GM12878 (cell line): Measurements from ENCODE around the gene BTG4. TPM values are rescaled to one million over a fixed set of nuclear protein-coding genes. Genes with fewer than 3 reads are reported as not detected.
A peak's percentile ranks its signal among the peaks of the same experiment; 100 is the strongest.

Experiments
- ATAC-seq: fragments of 200-7000 bp; cut with Tn5 transposase; 3 replicates; pipeline ENCODE4 v1.9.1; 2020; ENCODE audit warnings: mild to moderate bottlenecking, moderate library complexity
- BruUV-seq: library from RNA; stranded (reverse); fragments of 400-500 nt; replicated peaks from 2 replicates; lab custom pipeline; 2021; lab: Mats Ljungman, UMichigan
- CTCF ChIA-PET: fragments of 300-600 bp; sonication (Branson Sonifier 250); formaldehyde crosslinking; extraction: SDS; loops from one replicate; lab custom pipeline; 2021; ENCODE audit warnings: inconsistent platforms; lab: Yijun Ruan, JAX
- POLR2A ChIA-PET: fragments of 350-600 bp; formaldehyde crosslinking; extraction: SDS; loops from one replicate; lab custom pipeline; 2021; ENCODE audit warnings: inconsistent platforms; lab: Charles Lee
- RAD21 ChIA-PET: fragments of 300-600 bp; sonication (Branson Sonifier 250); formaldehyde crosslinking; loops from one replicate; lab custom pipeline; 2023; ENCODE audit warnings: antibody characterized with exemption; ENCODE audit not compliant: unreplicated experiment; lab: Charles Lee
- SMC1A ChIA-PET: fragments of 300-600 bp; sonication (Branson Sonifier 250); formaldehyde crosslinking; loops from one replicate; lab custom pipeline; 2023; ENCODE audit not compliant: unreplicated experiment, uncharacterized antibody; lab: Charles Lee
- DNase-seq: peaks from one replicate; pipeline ENCODE4 v3.0.0-alpha.2; 2011; ENCODE audit warnings: low read depth, low spot score
- FAIRE-seq: peaks from 3 replicates; lab custom pipeline; 2011; peaks lifted over from hg19 to GRCh38; lab: Jason Lieb, UNC
- H2AFZ ChIP-seq: 2 replicates; pipeline ENCODE4 v1.6.0; 2011; ENCODE audit warnings: low read depth, low read length, control low read depth; ENCODE audit not compliant: control insufficient read depth
- H3K27ac ChIP-seq: 2 replicates; pipeline ENCODE4 v1.5.1; 2011; ENCODE audit warnings: control low read depth; ENCODE audit not compliant: control insufficient read depth, insufficient read depth
- H3K27me3 ChIP-seq, 2 experiments: replicated peaks in 1 of 2; 2 replicates each; pipeline versions ENCODE4 v1.6.0 to v1.6.1; 2011; ENCODE audit warnings: low read length in 1 of 2; ENCODE audit not compliant: control insufficient read depth in 2 of 2, insufficient read depth in 2 of 2
- H3K36me3 ChIP-seq, 2 experiments: 2 replicates each; pipeline ENCODE4 v1.5.1; 2011; ENCODE audit warnings: low read length in 1 of 2; ENCODE audit not compliant: control insufficient read depth in 2 of 2, insufficient read depth in 2 of 2
- H3K4me1 ChIP-seq: 2 replicates; pipeline ENCODE4 v1.6.1; 2011; ENCODE audit warnings: mild to moderate bottlenecking, low read length, moderate library complexity, mixed read lengths; ENCODE audit not compliant: control insufficient read depth, insufficient read depth
- H3K4me2 ChIP-seq: 2 replicates; pipeline ENCODE4 v1.6.0; 2011; ENCODE audit warnings: control low read depth; ENCODE audit not compliant: control insufficient read depth, insufficient read depth
- H3K4me3 ChIP-seq: fragments of 200-600 bp; sonication (generic); 2 replicates; pipeline ENCODE4 v1.5.1; 2016
- H3K79me2 ChIP-seq: 2 replicates; pipeline ENCODE4 v1.6.0; 2011; ENCODE audit warnings: low read length; ENCODE audit not compliant: control insufficient read depth, insufficient read depth
- H3K9ac ChIP-seq: 2 replicates; pipeline ENCODE4 v1.8.0; 2011; ENCODE audit warnings: low read length, control low read depth, mixed read lengths; ENCODE audit not compliant: control insufficient read depth, insufficient read depth
- H3K9me3 ChIP-seq: replicated peaks from 3 replicates; pipeline ENCODE4 v1.5.1; 2011; ENCODE audit warnings: mild to moderate bottlenecking, low read length; ENCODE audit not compliant: control insufficient read depth, insufficient read depth
- H4K20me1 ChIP-seq: 2 replicates; pipeline ENCODE4 v1.6.0; 2011; ENCODE audit not compliant: control insufficient read depth, insufficient read depth
- CBFB ChIP-seq: IDR thresholded peaks from 2 replicates; pipeline ENCODE4 v1.6.1; 2016; ENCODE audit warnings: antibody characterized with exemption, low read depth
- HCFC1 ChIP-seq: fragments of 150-350 bp; IDR thresholded peaks from 2 replicates; pipeline ENCODE4 v1.6.1; 2014; ENCODE audit warnings: low read length
- HDGF ChIP-seq: fragments of 450-650 bp; IDR thresholded peaks from 2 replicates; pipeline ENCODE4 v1.6.1; 2016; ENCODE audit warnings: antibody characterized with exemption
- KDM1A ChIP-seq: fragments of 200-600 bp; sonication (generic); IDR thresholded peaks from 2 replicates; pipeline ENCODE4 v1.6.1; 2016; ENCODE audit warnings: borderline replicate concordance
- MTA3 ChIP-seq: IDR thresholded peaks from 2 replicates; pipeline ENCODE4 v1.6.1; 2012; ENCODE audit warnings: low read length, inconsistent platforms, borderline replicate concordance
- NBN ChIP-seq: fragments of 450-650 bp; IDR thresholded peaks from 2 replicates; pipeline ENCODE4 v1.6.1; 2016
- RUNX3 ChIP-seq: IDR thresholded peaks from 2 replicates; pipeline ENCODE4 v1.6.1; 2012; ENCODE audit warnings: low read length, inconsistent platforms
- SUPT20H ChIP-seq: IDR thresholded peaks from 2 replicates; pipeline ENCODE4 v1.6.1; 2011; ENCODE audit warnings: low read depth, mild to moderate bottlenecking, low read length, moderate library complexity, borderline replicate concordance; ENCODE audit not compliant: control insufficient read depth
- WGBS: methylation state at CpG from one replicate; pipeline ENCODE4 v1.1.6; 2016; ENCODE audit warnings: low lambda C conversion rate; ENCODE audit not compliant: insufficient replicate concordance, insufficient coverage; ENCODE audit errors: missing lambda C conversion rate; 5-methylcytosine and 5-hydroxymethylcytosine counted together
- in situ Hi-C: fragments of 300-500 bp; cut with MboI; formaldehyde crosslinking; loops from 9 replicates; pipeline ENCODE4 v1.14.3; 2018; ENCODE audit warnings: mixed read lengths
- intact Hi-C: fragments of 100-400 bp; cut with micrococcal nuclease; formaldehyde crosslinking; loops from one replicate; pipeline ENCODE4 v1.14.2; 2022; ENCODE audit not compliant: unreplicated experiment
- polyA plus RNA-seq, 11 experiments: library from polyadenylated mRNA; depleted of rRNA in 4 of 11; unstranded in 6 of 11; stranded (reverse) in 5 of 11; fragments of >200 nt; fragmentation: Nextera tagmentation in 4 of 11; fragmentation: Illumina TruSeq in 1 of 11; extraction: Ambion mirVana in 4 of 11; extraction: Trizol in 1 of 11; gene quantifications; 1 replicate in 1 of 11; 2 replicates in 10 of 11; pipeline versions ENCODE4 v1.2.1 to v1.2.3, GENCODE V29; 2011 to 2016; ENCODE audit warnings: inconsistent platforms in 2 of 11, missing spikeins in 2 of 11, low read depth in 1 of 11
- total RNA-seq, 4 experiments: library from RNA; depleted of rRNA in 3 of 4; stranded (reverse); fragments of >200 nt in 3 of 4; fragmentation: Illumina TruSeq in 1 of 4; extraction: Trizol in 1 of 4; gene quantifications; 2 replicates each; pipeline versions ENCODE4 v1.2.1 to v1.2.3, GENCODE V29; 2013 to 2021
- TF ChIP-seq, protein P1 (sequence below), 3 experiments: IDR thresholded peaks in 2 of 3; conservative IDR thresholded peaks in 1 of 3; 2 replicates each; pipeline ENCODE4 v1.5.1; 2011; ENCODE audit warnings: low read depth in 3 of 3, low read length in 3 of 3, mild to moderate bottlenecking in 3 of 3, control low read depth in 2 of 3, moderate library complexity in 2 of 3, inconsistent platforms in 1 of 3, mixed read lengths in 1 of 3; ENCODE audit not compliant: control insufficient read depth in 2 of 3, insufficient read depth in 1 of 3; ENCODE audit errors: extremely low read depth in 1 of 3

Gene BTG4
- total and polyA plus RNA-seq, 10 of the 15 experiments (the other 5 are each of a cell fraction or from before 2014, with no cell fraction given), result 0.14 TPM; not detected in 9

DNA sequence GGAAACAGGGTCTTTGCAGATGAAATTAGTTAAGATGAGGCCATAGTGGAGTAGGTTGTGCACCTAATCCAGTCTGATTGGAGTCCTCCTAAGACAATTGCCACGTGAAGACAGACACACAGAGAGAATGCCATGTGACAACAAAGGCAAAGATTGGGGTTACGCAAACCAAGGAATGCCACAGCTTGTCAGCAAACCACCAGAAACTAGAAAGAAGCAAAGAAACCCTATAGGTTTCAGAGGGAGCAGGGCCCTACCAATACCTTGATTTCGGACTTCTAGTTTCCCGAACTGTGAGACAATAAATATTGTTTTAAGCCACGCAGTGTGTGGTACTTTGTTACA is 20.2 kb upstream of the BTG4 start:
- no peaks in the 10 kb centered on the region for H3K4me1 ChIP-seq
- no peaks in the 10 kb centered on the region for H4K20me1 ChIP-seq
- BruUV-seq, result no TSS peak
- CTCF ChIA-PET, result interaction anchor here (1.4 to 1.5 kb wide), 2 partner anchors 12 to 25 kb away, joined by 3 to 5 read pairs; no protein-coding TSS in a partner anchor
- no peak for DNase-seq
- SMC1A ChIA-PET, result interaction anchor here (0.8 to 1.2 kb wide), 2 partner anchors 26 to 114 kb away, joined by 3 read pairs; no protein-coding TSS in a partner anchor
- in situ Hi-C loops, result no loop called here
- peaks cover 0 to 6% of the 10 kb centered on the region in 2 experiments; a peak in 2 of 4 replicates for H3K27me3 ChIP-seq
- no peak for TF ChIP-seq HCFC1
- TF ChIP-seq NBN, result no peak
- no peak for TF ChIP-seq SUPT20H
- TF ChIP-seq RUNX3, result no peak
- TF ChIP-seq HDGF, result no peak
- no peak for TF ChIP-seq KDM1A
- TF ChIP-seq CBFB, result no peak
- no peak for TF ChIP-seq MTA3
- TF ChIP-seq, protein P1, sequence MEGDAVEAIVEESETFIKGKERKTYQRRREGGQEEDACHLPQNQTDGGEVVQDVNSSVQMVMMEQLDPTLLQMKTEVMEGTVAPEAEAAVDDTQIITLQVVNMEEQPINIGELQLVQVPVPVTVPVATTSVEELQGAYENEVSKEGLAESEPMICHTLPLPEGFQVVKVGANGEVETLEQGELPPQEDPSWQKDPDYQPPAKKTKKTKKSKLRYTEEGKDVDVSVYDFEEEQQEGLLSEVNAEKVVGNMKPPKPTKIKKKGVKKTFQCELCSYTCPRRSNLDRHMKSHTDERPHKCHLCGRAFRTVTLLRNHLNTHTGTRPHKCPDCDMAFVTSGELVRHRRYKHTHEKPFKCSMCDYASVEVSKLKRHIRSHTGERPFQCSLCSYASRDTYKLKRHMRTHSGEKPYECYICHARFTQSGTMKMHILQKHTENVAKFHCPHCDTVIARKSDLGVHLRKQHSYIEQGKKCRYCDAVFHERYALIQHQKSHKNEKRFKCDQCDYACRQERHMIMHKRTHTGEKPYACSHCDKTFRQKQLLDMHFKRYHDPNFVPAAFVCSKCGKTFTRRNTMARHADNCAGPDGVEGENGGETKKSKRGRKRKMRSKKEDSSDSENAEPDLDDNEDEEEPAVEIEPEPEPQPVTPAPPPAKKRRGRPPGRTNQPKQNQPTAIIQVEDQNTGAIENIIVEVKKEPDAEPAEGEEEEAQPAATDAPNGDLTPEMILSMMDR (IDR thresholded peaks at IDR 0.05 in 2 of 3, conservative IDR thresholded peaks at IDR 0.05 in 1 of 3; ENCODE audit: control insufficient read depth in 2 of 3, extremely low read depth in 1 of 3, insufficient read depth in 1 of 3, low read depth in 3 of 3, low read length in 3 of 3), result no peak
- TF ChIP-seq, all 136 proteins: peak for 0
- Histone ChIP-seq H3K9ac (no peak overlapping the region), H3K4me2 (no peak overlapping the region), H3K79me2 (no peaks in the 10 kb centered on the region), H2AFZ (no peak overlapping the region), H3K27ac (no peak overlapping the region), H3K9me3 (no peaks in the 10 kb centered on the region), H3K36me3 (no peaks in the 10 kb centered on the region), H3K4me3 (no peak overlapping the region)
- peak; percentile 7; the same call in 2 of the 3 replicates for ATAC-seq
- intact Hi-C loops, result no loop called here
- ChIA-PET POLR2A (interaction anchor here (1.2 to 1.6 kb wide), 2 partner anchors 79 to 153 kb away, joined by 3 read pairs; partner anchors contain the start of gene POU2AF1), RAD21 (interaction anchor here (1.2 to 1.9 kb wide), 3 partner anchors 11 to 82 kb away, joined by 3 to 4 read pairs (median 4); no protein-coding TSS in a partner anchor)
- 53% methylated on average over 5 of the region's 5 CpGs for WGBS
- FAIRE-seq, result no peak
